Astrocyte of the cerebellum (primary cell): ENCODE results near the gene XPOT.

Source experiments
- DNase-seq: peaks from one replicate; pipeline ENCODE4 v3.0.0-alpha.2; 2011; ENCODE audit warnings: low read depth
- H3K4me3 ChIP-seq: 2 replicates; pipeline ENCODE4 v1.5.1; 2011; ENCODE audit warnings: mild to moderate bottlenecking, low read depth, low read length, moderate library complexity
- in situ Hi-C: cut with HindIII; loops from 2 replicates; pipeline ENCODE4 v1.10.0; 2017; ENCODE audit warnings: low sequenced_read_pairs
- TF ChIP-seq, protein P1 (sequence below): IDR thresholded peaks from 2 replicates; pipeline ENCODE4 v1.5.1; 2012; ENCODE audit warnings: low read length, low read depth, moderate library complexity, mild to moderate bottlenecking; ENCODE audit errors: missing control alignments

XPOT gene

DNA sequence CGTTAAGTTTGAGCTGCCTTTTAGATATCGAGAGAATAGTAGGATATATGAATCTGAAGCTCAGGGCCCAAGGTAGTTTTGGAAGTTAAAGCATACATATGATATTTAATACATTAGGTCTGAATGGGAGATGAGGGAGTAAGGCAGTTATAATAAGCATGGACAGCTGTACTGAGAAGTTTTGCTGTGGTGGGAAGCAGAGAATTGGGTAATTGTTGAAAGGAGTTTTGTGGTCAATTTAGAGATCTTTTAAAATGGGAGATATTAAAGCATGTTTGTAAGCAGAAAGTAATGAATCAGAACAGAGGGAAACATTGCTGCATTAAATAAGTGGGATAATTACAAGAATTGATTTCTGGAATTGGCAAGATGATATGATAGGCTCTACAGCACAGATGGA, 69.0 kb downstream of the XPOT start:
- no peak for DNase-seq
- in situ Hi-C loops, result no loop called here
- TF ChIP-seq, protein P1, sequence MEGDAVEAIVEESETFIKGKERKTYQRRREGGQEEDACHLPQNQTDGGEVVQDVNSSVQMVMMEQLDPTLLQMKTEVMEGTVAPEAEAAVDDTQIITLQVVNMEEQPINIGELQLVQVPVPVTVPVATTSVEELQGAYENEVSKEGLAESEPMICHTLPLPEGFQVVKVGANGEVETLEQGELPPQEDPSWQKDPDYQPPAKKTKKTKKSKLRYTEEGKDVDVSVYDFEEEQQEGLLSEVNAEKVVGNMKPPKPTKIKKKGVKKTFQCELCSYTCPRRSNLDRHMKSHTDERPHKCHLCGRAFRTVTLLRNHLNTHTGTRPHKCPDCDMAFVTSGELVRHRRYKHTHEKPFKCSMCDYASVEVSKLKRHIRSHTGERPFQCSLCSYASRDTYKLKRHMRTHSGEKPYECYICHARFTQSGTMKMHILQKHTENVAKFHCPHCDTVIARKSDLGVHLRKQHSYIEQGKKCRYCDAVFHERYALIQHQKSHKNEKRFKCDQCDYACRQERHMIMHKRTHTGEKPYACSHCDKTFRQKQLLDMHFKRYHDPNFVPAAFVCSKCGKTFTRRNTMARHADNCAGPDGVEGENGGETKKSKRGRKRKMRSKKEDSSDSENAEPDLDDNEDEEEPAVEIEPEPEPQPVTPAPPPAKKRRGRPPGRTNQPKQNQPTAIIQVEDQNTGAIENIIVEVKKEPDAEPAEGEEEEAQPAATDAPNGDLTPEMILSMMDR, result no peak
- no peak overlapping the region for H3K4me3 ChIP-seq

DNA sequence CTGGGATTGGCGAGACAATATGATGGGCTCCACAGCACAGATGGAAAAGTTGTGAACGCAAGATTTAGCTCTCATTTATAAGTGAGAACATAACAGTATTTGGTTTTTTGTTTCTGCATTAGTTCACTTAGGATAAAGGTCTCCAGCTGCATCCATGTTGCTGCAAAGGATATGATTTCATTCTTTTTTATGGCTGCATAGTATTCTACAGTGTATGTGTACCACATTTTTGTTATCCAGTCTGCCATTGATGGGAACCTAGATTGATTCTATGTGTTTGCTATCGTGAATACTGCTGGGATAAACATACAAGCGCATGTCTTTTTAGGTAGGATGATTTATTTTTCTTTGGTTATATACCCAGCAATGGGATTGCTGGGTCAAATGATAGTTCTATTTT, 71.3 kb downstream of the XPOT start:
- TF ChIP-seq, protein P1, result no peak
- in situ Hi-C loops, result no loop called here
- H3K4me3 ChIP-seq, result no peak overlapping the region
- no peak for DNase-seq

DNA sequence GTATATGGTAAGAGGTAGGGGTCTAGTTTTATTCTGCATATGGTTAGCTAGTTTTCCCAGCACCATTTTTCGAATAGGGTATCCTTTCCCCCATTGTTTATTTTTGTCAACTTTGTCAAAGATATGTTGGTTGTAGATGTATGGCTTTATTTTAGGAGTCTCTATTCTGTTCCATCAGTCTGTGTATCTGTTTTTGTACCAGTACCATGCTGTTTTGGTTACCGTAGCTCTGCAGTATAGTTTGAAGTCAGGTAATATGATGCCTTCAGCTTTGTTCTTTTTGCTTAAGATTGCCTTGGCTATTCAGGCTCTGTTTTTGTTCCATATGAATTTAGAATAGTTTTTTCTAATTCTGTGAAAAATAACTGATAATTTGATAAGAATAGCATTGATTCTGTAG, 72.7 kb downstream of the XPOT start:
- DNase-seq, result no peak
- in situ Hi-C loops, result no loop called here
- TF ChIP-seq, protein P1, result no peak
- no peak overlapping the region for H3K4me3 ChIP-seq

DNA sequence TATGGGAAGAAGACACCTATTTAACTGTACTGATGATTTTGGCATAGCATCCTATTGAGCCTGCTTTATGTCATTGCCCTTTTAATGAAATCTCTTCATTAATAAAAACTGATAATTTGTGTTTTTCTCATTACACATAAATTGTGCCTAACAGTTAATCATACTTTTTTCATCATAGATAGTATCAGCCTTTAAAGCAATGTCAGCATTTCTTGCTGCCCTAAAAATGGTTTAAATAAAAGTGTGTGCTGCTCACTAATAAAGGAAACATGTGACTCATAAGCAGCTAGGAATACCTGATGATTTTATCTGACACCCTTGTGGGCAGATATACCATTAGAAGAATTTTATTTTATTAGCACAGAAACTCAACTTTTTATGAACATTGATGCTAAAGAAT, 74.5 kb downstream of the XPOT start:
- no peak overlapping the region for H3K4me3 ChIP-seq
- TF ChIP-seq, protein P1, result no peak
- DNase-seq, result no peak
- in situ Hi-C loops, result no loop called here

DNA sequence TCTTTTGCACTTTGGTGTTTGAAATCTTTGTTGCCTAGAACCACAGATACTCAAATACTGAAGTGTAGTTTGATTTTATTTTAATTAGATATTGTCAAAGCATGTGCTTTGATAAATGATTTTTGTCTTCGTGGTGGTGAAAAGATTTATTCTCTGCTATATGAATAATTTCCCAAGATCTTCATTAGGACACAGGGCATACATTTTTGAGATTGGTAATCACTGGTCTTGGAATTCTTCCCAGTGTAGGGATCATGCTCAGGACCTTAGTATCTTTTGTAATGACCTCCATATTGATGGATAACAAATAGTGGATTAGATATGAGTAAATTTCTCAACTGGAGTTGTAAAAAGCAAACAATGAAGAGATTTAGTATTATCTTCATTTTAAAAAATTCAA, 76.0 kb downstream of the XPOT start:
- in situ Hi-C loops, result no loop called here
- TF ChIP-seq, protein P1, result no peak
- DNase-seq, result no peak
- no peak overlapping the region for H3K4me3 ChIP-seq

DNA sequence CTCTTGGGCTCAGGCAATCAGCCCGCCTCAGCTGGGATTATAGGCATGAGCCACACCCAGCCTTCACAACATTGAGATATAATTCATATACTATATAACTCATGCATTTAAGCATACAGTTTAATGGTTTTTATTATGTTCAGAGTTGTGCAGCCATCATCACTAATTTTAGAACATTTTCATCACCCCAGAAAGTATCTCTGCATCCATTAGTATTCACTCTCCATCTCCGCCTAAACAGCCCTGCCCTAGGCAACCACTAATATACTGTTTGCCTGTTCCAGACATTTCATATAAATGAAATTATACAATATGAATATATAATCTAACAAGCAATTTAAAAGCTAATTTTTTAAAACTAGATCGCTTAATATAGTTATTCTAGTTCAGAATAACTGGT, 82.5 kb downstream of the XPOT start:
- TF ChIP-seq, protein P1, result no peak

DNA sequence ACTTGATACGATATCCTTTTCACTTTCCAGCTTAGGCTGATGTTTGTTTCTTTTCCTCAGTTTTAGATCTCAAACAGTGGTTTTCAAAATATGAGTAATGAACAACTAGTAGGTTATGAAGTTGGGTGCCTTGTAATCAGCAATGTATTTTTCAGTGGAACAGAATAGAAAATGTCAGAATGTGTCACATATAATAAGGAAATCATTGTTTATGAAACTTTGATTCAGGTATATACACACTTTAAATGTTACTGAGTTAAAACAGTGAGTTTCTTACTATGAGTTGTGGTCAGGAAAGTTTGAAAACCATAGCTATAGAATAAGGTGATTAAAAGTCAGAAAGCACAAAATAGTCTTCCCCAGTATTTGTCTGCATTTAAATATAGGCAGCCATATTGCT, 87.5 kb downstream of the XPOT start:
- no peak for DNase-seq
- TF ChIP-seq, protein P1, result no peak
- in situ Hi-C loops, result no loop called here
- H3K4me3 ChIP-seq, result no peak overlapping the region

More for the DNA sequence above, 82.5 kb downstream of the XPOT start:
- DNase-seq, result no peak
- H3K4me3 ChIP-seq, result no peak overlapping the region
- in situ Hi-C loops, result loop anchor here (5.0 kb wide), 1 partner anchor 61 kb away; no protein-coding TSS in a partner anchor
